Muscle layer of duodenum (tissue), 2 donors: ENCODE data around the gene INO80.
"Not testable (repeated sequence)": the region's sequence is repeated elsewhere in the genome, so short reads cannot be mapped to it uniquely, and the experiment has no call there.

Experiments used
- H3K27ac ChIP-seq: one replicate; pipeline ENCODE4 v1.7.0; 2013; ENCODE audit warnings: mild to moderate bottlenecking, low read length
- H3K27me3 ChIP-seq: one replicate; pipeline ENCODE4 v1.7.0; 2013; ENCODE audit warnings: low read depth, mild to moderate bottlenecking, control low read depth, low read length
- H3K36me3 ChIP-seq, 2 donors: one replicate each; pipeline ENCODE4 v1.7.0; 2013; ENCODE audit warnings: low read length in 2 of 2, control low read depth in 1 of 2, mild to moderate bottlenecking in 1 of 2; ENCODE audit not compliant: insufficient read depth in 2 of 2, control insufficient read depth in 1 of 2
- H3K4me1 ChIP-seq, 2 donors: one replicate each; pipeline ENCODE4 v1.7.0; 2013; ENCODE audit warnings: low read length in 2 of 2, mild to moderate bottlenecking in 2 of 2, control low read depth in 1 of 2, moderate library complexity in 1 of 2; ENCODE audit not compliant: insufficient read depth in 2 of 2, control insufficient read depth in 1 of 2
- H3K4me3 ChIP-seq, 2 donors: one replicate each; pipeline ENCODE4 v1.7.0; 2013; ENCODE audit warnings: low read length in 2 of 2, low read depth in 1 of 2, mild to moderate bottlenecking in 1 of 2
- H3K9me3 ChIP-seq, 2 donors: one replicate each; pipeline ENCODE4 v1.7.0; 2013; ENCODE audit warnings: low read length in 2 of 2, control low read depth in 1 of 2, mild to moderate bottlenecking in 1 of 2; ENCODE audit not compliant: control insufficient read depth in 1 of 2
- donor health status: healthy.

INO80 gene

DNA sequence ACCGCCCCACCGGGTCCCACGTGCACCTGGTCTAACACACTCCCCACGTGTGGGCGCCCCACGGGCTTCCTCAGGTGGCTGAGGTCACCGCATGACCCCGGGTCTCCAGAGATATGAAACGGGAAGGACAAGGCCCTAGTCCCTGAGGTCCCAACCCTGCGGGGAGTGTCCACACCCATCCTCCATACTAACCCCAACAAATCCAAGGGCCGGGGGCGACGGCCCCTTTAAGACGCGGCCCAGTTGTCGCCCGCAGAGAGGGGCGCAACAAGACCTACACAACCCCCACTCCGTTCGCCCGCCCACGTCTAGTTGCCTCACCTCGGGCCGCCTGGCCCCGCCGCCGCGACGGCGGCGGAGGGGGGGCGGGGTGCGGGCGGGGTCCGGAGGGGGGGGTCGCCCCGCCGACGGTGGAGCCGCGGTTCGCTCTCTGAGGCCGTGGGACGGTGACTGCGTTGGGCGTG is 396 bp downstream of the INO80 start:
- H3K9me3 ChIP-seq = no peaks in the 10 kb centered on the region
- peaks cover 0 to 8% of the 10 kb centered on the region in 2 donors for H3K36me3 ChIP-seq
- no peaks in the 10 kb centered on the region for H3K27me3 ChIP-seq
- peaks cover 0 to 7% of the 10 kb centered on the region in 2 donors for H3K4me1 ChIP-seq
- peak overlapping the region; percentile 75 to 83 for H3K4me3 ChIP-seq
- H3K27ac ChIP-seq = peak overlapping the region; percentile 97

DNA sequence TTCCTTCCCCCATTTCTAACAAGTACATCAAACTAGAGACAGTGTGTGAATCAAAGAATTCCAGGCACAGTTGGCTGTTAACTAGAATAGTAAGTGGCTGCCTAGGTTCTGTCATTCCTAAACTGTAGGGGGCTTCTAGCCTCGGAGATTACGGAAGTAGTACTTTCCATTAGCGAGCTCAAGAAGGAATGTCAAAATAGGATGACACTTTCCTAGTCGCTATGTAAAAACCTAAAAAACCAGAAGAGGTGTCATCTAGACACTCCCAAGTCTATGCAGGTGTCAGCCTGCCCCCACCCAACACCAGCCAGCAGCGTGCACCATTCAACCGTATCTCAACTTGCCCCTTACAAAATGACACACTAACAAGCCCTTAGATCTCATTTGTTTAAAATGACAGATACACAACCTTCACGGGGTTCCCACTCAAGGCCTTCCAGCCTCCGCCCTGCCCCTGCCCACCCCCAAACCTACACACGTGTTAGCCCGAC is 874 bp downstream of the INO80 start:
- Histone ChIP-seq H3K4me3 (peak overlapping the region; percentile 67 to 75), H3K4me1 (peaks cover 0 to 7% of the 10 kb centered on the region in 2 donors), H3K9me3 (no peaks in the 10 kb centered on the region), H3K27ac (peak overlapping the region; percentile 97), H3K27me3 (no peaks in the 10 kb centered on the region), H3K36me3 (peaks cover 0 to 8% of the 10 kb centered on the region in 2 donors)

DNA sequence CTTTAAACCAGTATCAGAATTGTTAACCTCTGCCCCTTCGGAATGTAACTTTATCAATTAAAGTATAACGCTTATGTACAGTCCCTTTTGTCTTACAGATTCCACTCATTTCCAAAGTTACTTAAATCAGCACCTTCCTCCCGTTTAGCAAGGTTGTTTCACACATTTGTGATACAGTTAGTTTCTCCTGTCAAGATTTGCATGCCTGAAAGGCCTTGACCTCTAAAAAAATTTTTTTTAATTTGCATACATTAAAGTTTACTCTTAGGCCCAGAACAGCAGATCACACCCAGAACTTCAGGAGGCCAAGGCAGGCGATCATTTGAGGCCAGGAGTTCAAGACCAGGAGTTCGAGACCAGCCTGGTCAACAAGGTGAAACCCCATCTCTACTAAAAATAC is 9.1 kb downstream of the INO80 start:
- Histone ChIP-seq H3K4me3 (no peak overlapping the region), H3K27ac (no peak overlapping the region), H3K27me3 (no peaks in the 10 kb centered on the region), H3K36me3 (peaks cover 0 to 3% of the 10 kb centered on the region in 2 donors), H3K9me3 (no peaks in the 10 kb centered on the region), H3K4me1 (no peaks in the 10 kb centered on the region)

DNA sequence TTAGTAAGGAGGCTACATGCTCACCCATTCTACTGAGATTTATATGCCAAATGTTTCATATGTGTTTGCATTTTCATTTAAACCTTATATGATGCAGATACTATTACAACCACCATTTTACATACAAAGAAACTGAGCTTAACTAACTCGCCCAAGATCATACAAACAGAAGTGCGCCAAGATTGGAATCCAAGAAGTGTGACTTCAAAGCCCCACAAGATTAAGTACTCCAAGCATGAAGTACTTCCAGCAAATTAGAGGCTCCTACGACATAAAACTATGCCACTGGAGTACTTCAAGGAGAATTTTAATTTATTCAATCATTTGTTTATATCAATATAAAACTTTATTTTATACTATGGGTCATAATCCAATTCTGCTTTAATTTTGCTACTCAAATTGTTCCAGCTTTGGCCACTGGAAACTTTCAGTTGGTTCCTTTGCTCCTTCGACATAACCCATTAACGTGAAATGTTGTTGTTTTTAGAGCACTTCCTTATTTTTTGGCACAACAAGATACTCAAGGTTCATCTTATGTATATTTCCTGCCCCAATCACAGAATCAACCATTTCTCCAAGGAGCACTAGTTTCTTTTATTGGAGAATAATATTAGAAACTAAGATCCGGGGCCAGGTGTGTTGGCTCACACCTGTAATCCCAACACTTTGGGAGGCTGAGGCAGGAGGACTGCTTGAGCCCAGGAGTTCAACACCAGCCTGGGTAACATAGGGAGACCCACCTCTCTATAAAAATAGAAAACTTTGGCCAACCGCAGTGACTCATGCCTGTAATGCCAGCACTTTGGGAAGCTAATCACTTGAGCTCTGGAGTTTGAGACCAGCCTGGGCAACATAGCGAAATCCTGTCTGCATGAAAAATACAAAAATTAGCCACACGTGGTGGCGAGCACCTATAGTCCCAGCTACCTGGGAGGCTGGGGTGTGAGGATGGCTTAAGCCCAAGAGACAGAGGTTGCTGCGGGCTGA is 10.4 kb downstream of the INO80 start:
- no peaks in the 10 kb centered on the region for H3K36me3 ChIP-seq
- H3K4me1 ChIP-seq = no peaks in the 10 kb centered on the region
- no peaks in the 10 kb centered on the region for H3K27me3 ChIP-seq
- no peaks in the 10 kb centered on the region for H3K9me3 ChIP-seq
- H3K27ac ChIP-seq = no peak overlapping the region
- no peak overlapping the region for H3K4me3 ChIP-seq

DNA sequence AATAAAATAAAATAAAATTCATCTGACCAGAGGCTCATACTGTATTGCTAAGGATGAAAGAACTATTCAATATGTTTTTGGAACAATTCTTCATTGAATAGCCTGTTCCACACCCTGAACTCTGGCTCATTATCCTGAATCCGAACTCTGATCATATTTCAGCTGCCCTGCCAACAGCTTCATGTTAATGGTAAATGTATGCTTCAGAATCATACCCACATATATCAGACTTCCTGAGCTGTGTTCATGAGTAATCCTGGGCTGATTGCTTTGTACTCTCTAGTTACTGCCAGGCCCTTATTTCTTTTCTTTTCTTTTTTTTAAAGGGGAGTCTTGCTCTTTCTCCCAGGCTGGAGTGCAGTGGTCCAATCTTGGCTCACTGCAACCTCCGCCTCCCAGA is 11.8 kb downstream of the INO80 start:
- Histone ChIP-seq H3K4me3 (no peak overlapping the region), H3K4me1 (no peaks in the 10 kb centered on the region), H3K27ac (no peak overlapping the region), H3K36me3 (no peaks in the 10 kb centered on the region), H3K27me3 (no peaks in the 10 kb centered on the region), H3K9me3 (no peaks in the 10 kb centered on the region)

DNA sequence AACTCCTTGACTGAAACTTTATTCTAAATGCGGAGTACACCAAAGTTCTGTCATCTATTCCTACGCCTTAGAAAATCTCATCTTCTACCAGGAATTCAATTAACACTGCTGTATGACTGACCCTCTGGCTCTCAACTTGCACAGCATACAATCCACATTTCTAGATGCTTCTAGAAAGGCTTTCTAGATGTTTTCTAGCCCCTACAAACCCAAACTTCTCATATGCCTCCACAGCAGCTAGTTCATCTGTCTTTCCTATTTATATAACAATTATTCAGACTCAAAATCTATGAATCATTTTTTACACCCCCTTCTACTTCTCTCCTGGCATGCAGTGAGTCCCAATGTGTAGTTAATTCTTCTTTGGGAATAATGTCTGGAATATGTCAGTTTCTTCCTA is 13.2 kb downstream of the INO80 start:
- Histone ChIP-seq H3K27ac (no peak overlapping the region), H3K4me1 (no peaks in the 10 kb centered on the region), H3K9me3 (no peaks in the 10 kb centered on the region), H3K36me3 (peaks cover 0 to 4% of the 10 kb centered on the region in 2 donors), H3K27me3 (no peaks in the 10 kb centered on the region), H3K4me3 (no peak overlapping the region)

DNA sequence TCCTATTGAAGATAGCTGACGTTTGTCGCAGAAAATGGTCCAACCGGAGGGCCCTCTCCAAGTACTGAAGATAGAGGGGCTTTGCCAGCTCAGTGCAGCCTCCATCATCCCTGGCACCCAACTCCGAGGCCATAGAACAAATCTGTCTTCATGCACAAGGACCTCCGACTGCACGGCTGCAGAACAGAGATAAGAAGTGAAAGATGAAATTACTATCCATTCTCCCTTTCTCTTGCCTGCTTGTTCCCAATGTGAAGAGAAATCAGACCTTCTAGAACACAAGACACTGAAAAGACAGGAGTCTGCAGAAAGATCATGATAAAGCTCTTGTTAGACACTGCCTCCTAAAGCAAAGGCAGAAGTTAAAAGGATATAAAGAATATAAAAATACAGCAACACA is 19.9 kb downstream of the INO80 start:
- no peak overlapping the region for H3K27ac ChIP-seq
- H3K4me3 ChIP-seq = no peak overlapping the region
- H3K36me3 ChIP-seq = peaks cover 16 to 42% of the 10 kb centered on the region in 2 donors
- no peaks in the 10 kb centered on the region for H3K27me3 ChIP-seq
- no peaks in the 10 kb centered on the region for H3K4me1 ChIP-seq
- no peaks in the 10 kb centered on the region for H3K9me3 ChIP-seq

DNA sequence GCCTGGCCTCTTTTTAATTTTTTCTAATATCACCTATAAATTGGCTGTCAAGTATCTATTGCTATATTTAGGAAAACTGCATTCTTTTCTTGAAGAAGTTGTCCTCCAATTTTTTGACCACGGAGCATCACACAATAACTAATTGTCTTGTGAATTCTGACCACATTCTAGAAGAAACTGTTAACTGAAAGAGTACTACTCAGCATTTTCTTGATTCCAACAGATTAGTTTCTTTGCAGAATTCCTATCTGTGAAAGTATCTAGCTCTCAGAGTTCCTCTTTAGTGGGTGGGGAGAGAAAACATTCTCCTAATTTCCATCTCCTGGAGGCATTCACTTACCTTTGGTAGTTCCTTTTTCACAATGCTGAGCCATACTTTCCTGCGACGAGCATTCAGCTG is 31.1 kb downstream of the INO80 start:
- Histone ChIP-seq H3K4me1 (no peaks in the 10 kb centered on the region), H3K9me3 (no peaks in the 10 kb centered on the region), H3K36me3 (peaks cover 37 to 84% of the 10 kb centered on the region in 2 donors), H3K27ac (no peak overlapping the region), H3K4me3 (no peak overlapping the region), H3K27me3 (no peaks in the 10 kb centered on the region)

DNA sequence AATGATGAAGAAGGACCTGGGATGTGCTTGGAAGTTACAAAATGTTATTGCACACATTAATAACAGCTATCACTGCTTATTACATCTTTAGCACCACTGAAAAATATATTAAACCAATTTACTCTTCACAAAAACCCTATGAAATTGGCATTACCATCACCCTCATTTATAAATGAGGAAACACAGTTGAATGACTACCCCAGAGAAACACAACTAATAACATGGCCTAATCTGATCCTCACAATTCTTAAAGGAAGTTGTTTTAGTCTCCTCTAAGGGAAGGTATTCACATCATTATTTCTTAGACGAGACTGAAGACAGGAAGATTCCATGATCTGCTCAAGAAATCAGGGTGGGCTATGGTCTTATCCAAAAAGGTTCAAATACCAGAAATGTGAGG is 35.9 kb downstream of the INO80 start:
- Histone ChIP-seq H3K27ac (no peak overlapping the region), H3K9me3 (no peaks in the 10 kb centered on the region), H3K4me3 (no peak overlapping the region), H3K36me3 (peaks cover 26 to 79% of the 10 kb centered on the region in 2 donors), H3K4me1 (no peaks in the 10 kb centered on the region), H3K27me3 (no peaks in the 10 kb centered on the region)

DNA sequence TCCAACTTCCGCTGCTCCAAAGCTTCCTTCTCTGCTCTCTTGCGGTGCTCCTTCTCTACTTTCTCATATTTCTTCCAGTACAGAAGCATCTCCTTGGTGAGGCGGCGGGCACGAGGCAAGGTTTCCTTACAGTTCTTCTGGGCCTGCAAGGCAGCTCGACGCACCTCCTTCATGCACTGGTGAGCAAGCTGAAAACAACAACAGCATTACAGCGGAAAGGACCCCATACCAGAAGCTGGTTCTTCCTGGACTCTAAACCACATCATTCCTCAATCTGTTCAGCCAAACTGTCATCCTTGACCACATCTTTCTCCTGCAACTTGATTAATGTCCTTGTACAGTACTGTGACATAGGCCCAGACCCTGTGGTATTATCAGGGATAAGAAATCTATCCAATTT is 36.4 kb downstream of the INO80 start:
- Histone ChIP-seq H3K4me1 (no peaks in the 10 kb centered on the region), H3K36me3 (peaks cover 25 to 78% of the 10 kb centered on the region in 2 donors), H3K4me3 (no peak overlapping the region), H3K9me3 (no peaks in the 10 kb centered on the region), H3K27me3 (no peaks in the 10 kb centered on the region), H3K27ac (no peak overlapping the region)

DNA sequence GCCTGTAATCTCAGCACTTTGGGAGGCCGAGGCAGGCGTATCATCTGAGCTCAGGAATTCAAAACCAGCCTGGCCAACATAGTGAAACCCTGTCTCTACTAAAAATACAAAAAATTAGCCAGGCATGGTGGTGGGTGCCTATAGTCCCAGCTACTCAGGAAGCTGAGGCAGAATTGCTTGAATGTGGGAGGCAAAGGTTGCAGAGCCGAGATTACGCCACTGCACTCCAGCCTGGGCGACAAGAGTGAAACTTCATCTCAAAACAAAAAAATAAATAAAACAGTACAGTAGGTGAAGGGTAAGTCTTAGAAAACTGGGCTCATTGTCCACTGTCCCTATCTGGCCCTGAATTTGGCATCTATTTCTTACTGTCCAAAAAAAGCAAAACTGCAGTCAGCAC is 37.2 kb downstream of the INO80 start:
- H3K4me3 ChIP-seq, H3K27ac ChIP-seq, H3K4me1 ChIP-seq, H3K27me3 ChIP-seq, H3K9me3 ChIP-seq: not testable (repeated sequence)
- H3K36me3 ChIP-seq = peaks cover 34 to 77% of the 10 kb centered on the region in 2 donors
